Activated naive CD4-positive, alpha-beta T cell treated with anti-CD3 and anti-CD28 coated beads, Interleukin-2, amount 50 U/mL, for 72 hours (primary cell): ENCODE results near the gene CEACAM8. TPM values are rescaled to one million over a fixed set of nuclear protein-coding genes. Genes with fewer than 3 reads are reported as not detected.
"Not testable (repeated sequence)": the region's sequence is repeated elsewhere in the genome, so short reads cannot be mapped to it uniquely, and the experiment has no call there.

ENCODE experiments used
- ATAC-seq, 2 donors: fragments of 150-1000 bp; cut with Tn5 transposase; 2 replicates each; pipeline ENCODE4 v1.10.0; 2021; ENCODE audit warnings: mild to moderate bottlenecking in 2 of 2, moderate library complexity in 2 of 2
- DNase-seq, 2 donors: peaks; one replicate each; pipeline ENCODE4 v3.0.0; 2021 to 2022; ENCODE audit warnings: low spot score in 2 of 2
- H3K27ac Mint-ChIP-seq, 2 donors: one replicate each; pipeline ENCODE4 v1.8.0; 2022; ENCODE audit warnings: mild to moderate bottlenecking in 2 of 2, mixed read lengths in 2 of 2
- H3K36me3 Mint-ChIP-seq, 2 donors: one replicate each; pipeline ENCODE4 v1.8.0; 2022; ENCODE audit warnings: mixed read lengths in 2 of 2
- H3K9me3 Mint-ChIP-seq, 2 donors: one replicate each; pipeline ENCODE4 v1.8.0; 2022; ENCODE audit warnings: mixed read lengths in 2 of 2
- total RNA-seq, 2 donors: library from RNA; stranded (reverse); gene quantifications; one replicate each; pipeline ENCODE4 v1.2.3, GENCODE V29; 2022

The CEACAM8 gene
- total RNA-seq, 2 donors from 2014 or later, result not detected

GRCh38 chr19:42595550-42596172 lies 937 bp upstream of the CEACAM8 start:
- no peak overlapping the region for H3K27ac Mint-ChIP-seq

GRCh38 chr19:42589792-42590191 lies 4.9 kb downstream of the CEACAM8 start:
- DNase-seq (no peak), ATAC-seq (no peak)
- no peaks in the 10 kb centered on the region for H3K36me3 Mint-ChIP-seq
- peak overlapping the region in 1 of 2 donors; percentile 73 for H3K27ac Mint-ChIP-seq
- H3K9me3 Mint-ChIP-seq, result no peaks in the 10 kb centered on the region

More at GRCh38 chr19:42595550-42596172, 937 bp upstream of the CEACAM8 start:
- DNase-seq (no peak), ATAC-seq (no peak)
- Mint-ChIP-seq H3K36me3 (no peaks in the 10 kb centered on the region), H3K9me3 (no peaks in the 10 kb centered on the region)

GRCh38 chr19:42584466-42584865 lies 10.3 kb downstream of the CEACAM8 start:
- no peaks in the 10 kb centered on the region for H3K36me3 Mint-ChIP-seq
- DNase-seq, result no peak

GRCh38 chr19:42577016-42577415 lies 17.7 kb downstream of the CEACAM8 start:
- no peaks in the 10 kb centered on the region for H3K36me3 Mint-ChIP-seq
- no peak for DNase-seq
- no peak overlapping the region for H3K27ac Mint-ChIP-seq
- no peak for ATAC-seq
- H3K9me3 Mint-ChIP-seq, result no peaks in the 10 kb centered on the region

More at GRCh38 chr19:42584466-42584865, 10.3 kb downstream of the CEACAM8 start:
- Mint-ChIP-seq H3K27ac (no peak overlapping the region), H3K9me3 (no peaks in the 10 kb centered on the region)
- ATAC-seq, result no peak

GRCh38 chr19:42576241-42576640 lies 18.5 kb downstream of the CEACAM8 start:
- ATAC-seq, result no peak
- Mint-ChIP-seq H3K27ac (no peak overlapping the region), H3K36me3 (no peaks in the 10 kb centered on the region)

GRCh38 chr19:42573642-42574041 lies 21.1 kb downstream of the CEACAM8 start:
- DNase-seq (no peak), ATAC-seq (no peak)
- Mint-ChIP-seq H3K27ac (no peak overlapping the region), H3K36me3 (no peaks in the 10 kb centered on the region), H3K9me3 (no peaks in the 10 kb centered on the region)

More at GRCh38 chr19:42576241-42576640, 18.5 kb downstream of the CEACAM8 start:
- no peaks in the 10 kb centered on the region for H3K9me3 Mint-ChIP-seq
- DNase-seq, result no peak

GRCh38 chr19:42571116-42571515 lies 23.6 kb downstream of the CEACAM8 start:
- no peak overlapping the region for H3K27ac Mint-ChIP-seq
- no peaks in the 10 kb centered on the region for H3K36me3 Mint-ChIP-seq
- DNase-seq, result no peak
- H3K9me3 Mint-ChIP-seq, result no peaks in the 10 kb centered on the region
- ATAC-seq, result no peak

- no peaks in the 10 kb centered on the region for H3K9me3 Mint-ChIP-seq
- DNase-seq, result no peak
- H3K27ac Mint-ChIP-seq, result no peak overlapping the region
- ATAC-seq, result no peak
- H3K36me3 Mint-ChIP-seq, result no peaks in the 10 kb centered on the region
Observed at GRCh38 chr19:42569193-42569592, 25.5 kb downstream of the CEACAM8 start.

- ATAC-seq (no peak), DNase-seq (no peak)
- Mint-ChIP-seq H3K36me3 (no peaks in the 10 kb centered on the region), H3K27ac (peak overlapping the region in 1 of 2 donors; percentile 16), H3K9me3 (no peaks in the 10 kb centered on the region)
Observed at GRCh38 chr19:42568006-42568405, 26.7 kb downstream of the CEACAM8 start.

GRCh38 chr19:42567567-42567966 lies 27.2 kb downstream of the CEACAM8 start:
- Mint-ChIP-seq H3K27ac (no peak overlapping the region), H3K9me3 (no peaks in the 10 kb centered on the region), H3K36me3 (no peaks in the 10 kb centered on the region)
- DNase-seq, result no peak
- ATAC-seq, result no peak

- DNase-seq (peak in 1 of 2 donors; percentile 27), ATAC-seq (peak; percentile 60 to 71)
- no peaks in the 10 kb centered on the region for H3K9me3 Mint-ChIP-seq
- no peaks in the 10 kb centered on the region for H3K36me3 Mint-ChIP-seq
- no peak overlapping the region for H3K27ac Mint-ChIP-seq
Observed at GRCh38 chr19:42563352-42564210, 31.1 kb downstream of the CEACAM8 start.

GRCh38 chr19:42561512-42561911 lies 33.2 kb downstream of the CEACAM8 start:
- no peaks in the 10 kb centered on the region for H3K9me3 Mint-ChIP-seq
- no peak for ATAC-seq

GRCh38 chr19:42560731-42561130 lies 34.0 kb downstream of the CEACAM8 start:
- Mint-ChIP-seq H3K36me3 (no peaks in the 10 kb centered on the region), H3K27ac (no peak overlapping the region), H3K9me3 (no peaks in the 10 kb centered on the region)
- ATAC-seq (no peak), DNase-seq (no peak)

More at GRCh38 chr19:42561512-42561911, 33.2 kb downstream of the CEACAM8 start:
- Mint-ChIP-seq H3K36me3 (no peaks in the 10 kb centered on the region), H3K27ac (no peak overlapping the region)
- no peak for DNase-seq

- no peaks in the 10 kb centered on the region for H3K36me3 Mint-ChIP-seq
- no peak overlapping the region for H3K27ac Mint-ChIP-seq
- no peak for ATAC-seq
- no peak for DNase-seq
- H3K9me3 Mint-ChIP-seq, result no peaks in the 10 kb centered on the region
Observed at GRCh38 chr19:42558450-42559150, 36.1 kb downstream of the CEACAM8 start.

GRCh38 chr19:42557386-42557871 lies 37.3 kb downstream of the CEACAM8 start:
- not testable (repeated sequence) for H3K36me3 Mint-ChIP-seq, DNase-seq, H3K9me3 Mint-ChIP-seq, ATAC-seq, H3K27ac Mint-ChIP-seq

GRCh38 chr19:42555801-42556200 lies 38.9 kb downstream of the CEACAM8 start:
- Mint-ChIP-seq H3K36me3 (no peaks in the 10 kb centered on the region), H3K27ac (no peak overlapping the region), H3K9me3 (no peaks in the 10 kb centered on the region)
- no peak for ATAC-seq
- DNase-seq, result no peak

GRCh38 chr19:42555317-42555716 lies 39.4 kb downstream of the CEACAM8 start:
- Mint-ChIP-seq H3K27ac (no peak overlapping the region), H3K36me3 (no peaks in the 10 kb centered on the region), H3K9me3 (no peaks in the 10 kb centered on the region)
- no peak for DNase-seq
- ATAC-seq, result no peak
